ENCODE measurements around the gene BCAS4. TPM values are rescaled to one million over a fixed set of nuclear protein-coding genes. Genes with fewer than 3 reads are reported as not detected.

Gene BCAS4
- total and polyA plus RNA-seq, 2 experiments from 2014 or later: 22.2 to 24.8 TPM

DNA sequence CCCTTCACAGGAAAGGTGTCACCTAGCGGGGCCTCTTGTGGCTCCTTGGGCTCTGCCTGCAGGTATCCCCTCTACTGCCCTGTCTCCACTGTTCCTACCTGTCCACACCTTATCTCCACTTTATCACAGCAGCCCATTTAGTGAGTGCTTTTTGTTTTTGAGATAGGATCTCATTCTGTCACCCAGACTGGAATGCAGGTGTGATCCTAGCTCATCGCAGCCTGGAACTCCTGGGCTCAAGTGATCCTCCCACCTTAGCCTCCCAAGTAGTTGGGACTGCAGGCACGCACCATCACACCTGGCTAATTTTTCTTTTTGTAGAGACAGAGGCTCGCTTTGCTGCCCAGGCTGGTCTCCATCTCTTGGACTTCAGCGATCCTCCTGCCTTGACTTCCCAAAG lies 48.0 kb downstream of the BCAS4 start (continued):
- TF ChIP-seq, protein P1, sequence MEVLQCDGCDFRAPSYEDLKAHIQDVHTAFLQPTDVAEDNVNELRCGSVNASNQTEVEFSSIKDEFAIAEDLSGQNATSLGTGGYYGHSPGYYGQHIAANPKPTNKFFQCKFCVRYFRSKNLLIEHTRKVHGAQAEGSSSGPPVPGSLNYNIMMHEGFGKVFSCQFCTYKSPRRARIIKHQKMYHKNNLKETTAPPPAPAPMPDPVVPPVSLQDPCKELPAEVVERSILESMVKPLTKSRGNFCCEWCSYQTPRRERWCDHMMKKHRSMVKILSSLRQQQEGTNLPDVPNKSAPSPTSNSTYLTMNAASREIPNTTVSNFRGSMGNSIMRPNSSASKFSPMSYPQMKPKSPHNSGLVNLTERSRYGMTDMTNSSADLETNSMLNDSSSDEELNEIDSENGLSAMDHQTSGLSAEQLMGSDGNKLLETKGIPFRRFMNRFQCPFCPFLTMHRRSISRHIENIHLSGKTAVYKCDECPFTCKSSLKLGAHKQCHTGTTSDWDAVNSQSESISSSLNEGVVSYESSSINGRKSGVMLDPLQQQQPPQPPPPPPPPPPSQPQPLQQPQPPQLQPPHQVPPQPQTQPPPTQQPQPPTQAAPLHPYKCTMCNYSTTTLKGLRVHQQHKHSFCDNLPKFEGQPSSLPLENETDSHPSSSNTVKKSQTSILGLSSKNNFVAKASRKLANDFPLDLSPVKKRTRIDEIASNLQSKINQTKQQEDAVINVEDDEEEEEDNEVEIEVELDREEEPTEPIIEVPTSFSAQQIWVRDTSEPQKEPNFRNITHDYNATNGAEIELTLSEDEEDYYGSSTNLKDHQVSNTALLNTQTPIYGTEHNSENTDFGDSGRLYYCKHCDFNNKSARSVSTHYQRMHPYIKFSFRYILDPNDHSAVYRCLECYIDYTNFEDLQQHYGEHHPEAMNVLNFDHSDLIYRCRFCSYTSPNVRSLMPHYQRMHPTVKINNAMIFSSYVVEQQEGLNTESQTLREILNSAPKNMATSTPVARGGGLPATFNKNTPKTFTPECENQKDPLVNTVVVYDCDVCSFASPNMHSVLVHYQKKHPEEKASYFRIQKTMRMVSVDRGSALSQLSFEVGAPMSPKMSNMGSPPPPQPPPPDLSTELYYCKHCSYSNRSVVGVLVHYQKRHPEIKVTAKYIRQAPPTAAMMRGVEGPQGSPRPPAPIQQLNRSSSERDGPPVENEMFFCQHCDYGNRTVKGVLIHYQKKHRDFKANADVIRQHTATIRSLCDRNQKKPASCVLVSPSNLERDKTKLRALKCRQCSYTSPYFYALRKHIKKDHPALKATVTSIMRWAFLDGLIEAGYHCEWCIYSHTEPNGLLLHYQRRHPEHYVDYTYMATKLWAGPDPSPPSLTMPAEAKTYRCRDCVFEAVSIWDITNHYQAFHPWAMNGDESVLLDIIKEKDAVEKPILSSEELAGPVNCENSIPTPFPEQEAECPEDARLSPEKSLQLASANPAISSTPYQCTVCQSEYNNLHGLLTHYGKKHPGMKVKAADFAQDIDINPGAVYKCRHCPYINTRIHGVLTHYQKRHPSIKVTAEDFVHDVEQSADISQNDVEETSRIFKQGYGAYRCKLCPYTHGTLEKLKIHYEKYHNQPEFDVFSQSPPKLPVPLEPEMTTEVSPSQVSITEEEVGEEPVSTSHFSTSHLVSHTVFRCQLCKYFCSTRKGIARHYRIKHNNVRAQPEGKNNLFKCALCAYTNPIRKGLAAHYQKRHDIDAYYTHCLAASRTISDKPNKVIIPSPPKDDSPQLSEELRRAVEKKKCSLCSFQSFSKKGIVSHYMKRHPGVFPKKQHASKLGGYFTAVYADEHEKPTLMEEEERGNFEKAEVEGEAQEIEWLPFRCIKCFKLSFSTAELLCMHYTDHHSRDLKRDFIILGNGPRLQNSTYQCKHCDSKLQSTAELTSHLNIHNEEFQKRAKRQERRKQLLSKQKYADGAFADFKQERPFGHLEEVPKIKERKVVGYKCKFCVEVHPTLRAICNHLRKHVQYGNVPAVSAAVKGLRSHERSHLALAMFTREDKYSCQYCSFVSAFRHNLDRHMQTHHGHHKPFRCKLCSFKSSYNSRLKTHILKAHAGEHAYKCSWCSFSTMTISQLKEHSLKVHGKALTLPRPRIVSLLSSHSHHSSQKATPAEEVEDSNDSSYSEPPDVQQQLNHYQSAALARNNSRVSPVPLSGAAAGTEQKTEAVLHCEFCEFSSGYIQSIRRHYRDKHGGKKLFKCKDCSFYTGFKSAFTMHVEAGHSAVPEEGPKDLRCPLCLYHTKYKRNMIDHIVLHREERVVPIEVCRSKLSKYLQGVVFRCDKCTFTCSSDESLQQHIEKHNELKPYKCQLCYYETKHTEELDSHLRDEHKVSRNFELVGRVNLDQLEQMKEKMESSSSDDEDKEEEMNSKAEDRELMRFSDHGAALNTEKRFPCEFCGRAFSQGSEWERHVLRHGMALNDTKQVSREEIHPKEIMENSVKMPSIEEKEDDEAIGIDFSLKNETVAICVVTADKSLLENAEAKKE (CRISPR knock-in tag; IDR thresholded peaks at IDR 0.05): no peak

- ATAC-seq: no peak
- Histone ChIP-seq H3K36me3 (ENCODE audit: insufficient read depth) (no peaks in the 10 kb centered on the region), H3K9me2 (ENCODE audit: insufficient read depth) (no peaks in the 10 kb centered on the region), H3K4me2 (no peak overlapping the region), H4K20me1 (replicated peaks; ENCODE audit: insufficient read depth) (no peaks in the 10 kb centered on the region), H2AFZ (no peak overlapping the region), H3K27me3 (ENCODE audit: insufficient read depth) (no peaks in the 10 kb centered on the region), H3K4me3 (no peak overlapping the region), H3F3A (replicated peaks; ENCODE audit: low read depth) (no peaks in the 10 kb centered on the region), H3K27ac (ENCODE audit: low read depth) (0 out of 2 replicates have a peak overlapping the region, but pooled peaks have one; percentile 45), H3K4me1 (ENCODE audit: insufficient read depth) (no peaks in the 10 kb centered on the region), H3K79me2 (replicated peaks; ENCODE audit: insufficient read depth) (no peaks in the 10 kb centered on the region)
- Mint-ChIP-seq H3K27ac (no peak overlapping the region), H3K36me3 (ENCODE audit: low read depth) (no peaks in the 10 kb centered on the region), H3K9me3 (no peaks in the 10 kb centered on the region), H3K4me1 (peaks cover 4% of the 10 kb centered on the region), H3K4me3 (no peak overlapping the region), H3K27me3 (ENCODE audit: insufficient read depth, low read depth, poor library complexity) (peaks cover 10% of the 10 kb centered on the region)
- no peak for DNase-seq (ENCODE audit: low spot score)
- no peak for TF ChIP-seq EZH2phosphoT487 (IDR thresholded peaks at IDR 0.05; ENCODE audit: unreplicated experiment)
- no peak for TF ChIP-seq STAT1 (IDR thresholded peaks at IDR 0.05; ENCODE audit: unreplicated experiment)
- TF ChIP-seq, protein P1 (CRISPR knock-in tag; IDR thresholded peaks at IDR 0.05): no peak
- no peak for TF ChIP-seq NANOG (IDR thresholded peaks at IDR 0.05; ENCODE audit: borderline replicate concordance)
Observed at GRCh38 chr20:50843331-50844276, 48.7 kb downstream of the BCAS4 start.

All from GM23338 (cell line).